Measurements from ENCODE around the gene TRIM2.

TRIM2 gene

DNA sequence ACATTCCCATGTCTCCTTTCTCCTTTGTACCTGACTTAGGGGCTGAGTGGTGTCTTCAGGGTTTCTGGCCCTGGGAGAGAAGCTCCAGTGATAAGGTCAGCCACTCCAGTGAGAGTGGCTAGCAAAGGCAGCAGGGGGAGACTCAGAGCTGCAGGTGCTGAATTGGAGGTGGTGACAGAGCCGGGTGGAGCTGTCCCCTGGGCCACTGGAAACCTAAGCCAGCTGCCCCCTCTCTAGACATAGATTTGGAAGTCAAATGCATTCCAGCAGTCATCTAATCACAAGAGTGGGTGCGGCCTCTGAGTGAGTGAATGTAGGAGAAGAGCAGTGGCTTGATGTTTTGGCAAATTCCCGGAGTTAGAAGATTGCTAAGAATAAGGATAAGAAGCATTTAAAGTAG lies 28.5 kb downstream of the TRIM2 start:
- Histone ChIP-seq H3K9me3 (ENCODE audit: control insufficient read depth in 2 of 2, low read length in 2 of 2) (no peaks in the 10 kb centered on the region), H3K4me1 (ENCODE audit: control insufficient read depth in 2 of 2, insufficient read depth in 2 of 2, low read length in 2 of 2) (peaks cover 19 to 25% of the 10 kb centered on the region in 2 donors), H3K36me3 (ENCODE audit: control insufficient read depth in 2 of 2, insufficient read depth in 2 of 2, low read length in 2 of 2) (peaks cover 2 to 3% of the 10 kb centered on the region in 2 donors), H3K27ac (ENCODE audit: low read depth in 2 of 2, low read length in 2 of 2) (peak overlapping the region; percentile 32 to 66), H3K4me3 (ENCODE audit: low read length in 2 of 2) (no peak overlapping the region), H3K9ac (ENCODE audit: low read depth in 1 of 2, low read length in 2 of 2) (peak overlapping the region in 1 of 2 donors; percentile 26), H3K27me3 (ENCODE audit: control insufficient read depth in 2 of 2, insufficient read depth in 2 of 2, low read length in 2 of 2) (no peaks in the 10 kb centered on the region)

GRCh38 chr4:153233761-153234371 lies 29.6 kb downstream of the TRIM2 start:
- Histone ChIP-seq H3K9ac (ENCODE audit: low read depth in 1 of 2, low read length in 2 of 2) (no peak overlapping the region), H3K27ac (ENCODE audit: low read depth in 2 of 2, low read length in 2 of 2) (peak overlapping the region; percentile 32 to 66), H3K9me3 (ENCODE audit: control insufficient read depth in 2 of 2, low read length in 2 of 2) (no peaks in the 10 kb centered on the region), H3K36me3 (ENCODE audit: control insufficient read depth in 2 of 2, insufficient read depth in 2 of 2, low read length in 2 of 2) (peaks cover 0 to 3% of the 10 kb centered on the region in 2 donors), H3K4me3 (ENCODE audit: low read length in 2 of 2) (no peak overlapping the region), H3K4me1 (ENCODE audit: control insufficient read depth in 2 of 2, insufficient read depth in 2 of 2, low read length in 2 of 2) (peaks cover 19 to 25% of the 10 kb centered on the region in 2 donors), H3K27me3 (ENCODE audit: control insufficient read depth in 2 of 2, insufficient read depth in 2 of 2, low read length in 2 of 2) (no peaks in the 10 kb centered on the region)

DNA sequence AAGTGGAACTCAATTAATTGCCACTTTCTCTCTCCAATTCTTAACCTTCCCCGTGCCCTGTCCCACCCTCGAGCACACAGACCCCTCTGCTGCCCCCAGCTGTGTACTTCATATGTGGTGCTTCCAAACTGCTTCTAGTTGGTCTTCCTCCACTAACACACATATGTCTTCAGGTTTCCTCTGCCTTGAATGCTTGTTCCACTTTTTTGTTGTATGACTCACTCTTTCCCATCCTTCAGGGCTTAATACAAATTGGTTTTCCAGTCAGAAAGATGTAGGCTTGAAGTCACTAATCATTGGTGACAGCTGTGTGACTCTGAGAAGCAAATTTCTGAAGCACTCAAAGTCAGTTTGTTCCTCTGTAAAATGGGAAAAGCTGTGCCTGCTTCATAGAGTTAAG lies 30.6 kb downstream of the TRIM2 start:
- peak overlapping the region in 1 of 2 donors; percentile 6 for H3K27ac ChIP-seq (ENCODE audit: low read depth in 2 of 2, low read length in 2 of 2)
- no peak overlapping the region for H3K9ac ChIP-seq (ENCODE audit: low read depth in 1 of 2, low read length in 2 of 2)
- no peaks in the 10 kb centered on the region for H3K27me3 ChIP-seq (ENCODE audit: control insufficient read depth in 2 of 2, insufficient read depth in 2 of 2, low read length in 2 of 2)
- no peak overlapping the region for H3K4me3 ChIP-seq (ENCODE audit: low read length in 2 of 2)
- H3K9me3 ChIP-seq (ENCODE audit: control insufficient read depth in 2 of 2, low read length in 2 of 2) = no peaks in the 10 kb centered on the region
- H3K36me3 ChIP-seq (ENCODE audit: control insufficient read depth in 2 of 2, insufficient read depth in 2 of 2, low read length in 2 of 2) = peaks cover 0 to 3% of the 10 kb centered on the region in 2 donors
- peaks cover 19 to 25% of the 10 kb centered on the region in 2 donors for H3K4me1 ChIP-seq (ENCODE audit: control insufficient read depth in 2 of 2, insufficient read depth in 2 of 2, low read length in 2 of 2)

DNA sequence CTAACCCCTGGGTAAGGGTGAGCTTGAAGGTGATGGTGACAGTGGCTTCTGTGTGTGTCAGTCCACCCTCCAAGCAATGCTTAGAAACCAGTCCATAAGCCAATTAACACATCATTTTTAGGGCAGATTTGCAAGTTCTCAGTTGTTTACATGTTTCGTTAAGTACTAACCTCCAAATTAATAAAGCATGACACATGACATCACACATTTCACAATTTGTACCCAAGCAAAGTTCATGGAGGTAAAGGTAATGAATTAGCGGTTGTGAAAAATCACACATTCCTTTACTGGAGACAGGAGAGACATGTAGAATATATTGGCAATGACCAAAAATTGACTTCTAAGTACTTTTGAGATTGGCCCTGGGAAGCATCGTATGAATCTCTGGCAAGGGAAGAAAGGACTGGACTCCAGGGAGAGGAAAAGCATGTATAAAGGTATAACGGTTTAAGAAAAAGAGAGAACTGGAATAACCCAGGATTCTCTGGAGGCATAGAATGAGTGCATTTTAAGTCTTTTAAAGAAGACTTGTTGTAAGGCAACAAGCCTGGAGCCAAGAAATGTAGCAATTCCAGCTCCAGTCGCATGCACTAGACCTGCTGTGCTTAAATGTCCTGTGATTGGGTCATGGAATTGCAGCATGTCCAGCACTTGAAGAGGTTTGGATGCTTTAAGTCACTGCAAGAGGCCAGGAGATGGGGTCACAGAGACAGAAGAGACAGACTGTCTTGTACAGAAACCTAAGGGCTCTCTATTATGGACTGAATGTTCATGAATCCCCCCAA lies 34.1 kb downstream of the TRIM2 start:
- Histone ChIP-seq H3K4me1 (ENCODE audit: control insufficient read depth in 2 of 2, insufficient read depth in 2 of 2, low read length in 2 of 2) (peaks cover 33 to 39% of the 10 kb centered on the region in 2 donors), H3K36me3 (ENCODE audit: control insufficient read depth in 2 of 2, insufficient read depth in 2 of 2, low read length in 2 of 2) (peaks cover 0 to 5% of the 10 kb centered on the region in 2 donors), H3K27ac (ENCODE audit: low read depth in 2 of 2, low read length in 2 of 2) (no peak overlapping the region), H3K4me3 (ENCODE audit: low read length in 2 of 2) (no peak overlapping the region), H3K9ac (ENCODE audit: low read depth in 1 of 2, low read length in 2 of 2) (no peak overlapping the region), H3K27me3 (ENCODE audit: control insufficient read depth in 2 of 2, insufficient read depth in 2 of 2, low read length in 2 of 2) (no peaks in the 10 kb centered on the region), H3K9me3 (ENCODE audit: control insufficient read depth in 2 of 2, low read length in 2 of 2) (no peaks in the 10 kb centered on the region)

- Histone ChIP-seq H3K4me3 (ENCODE audit: low read length in 2 of 2) (no peak overlapping the region), H3K9me3 (ENCODE audit: control insufficient read depth in 2 of 2, low read length in 2 of 2) (no peaks in the 10 kb centered on the region), H3K27ac (ENCODE audit: low read depth in 2 of 2, low read length in 2 of 2) (no peak overlapping the region), H3K9ac (ENCODE audit: low read depth in 1 of 2, low read length in 2 of 2) (no peak overlapping the region), H3K36me3 (ENCODE audit: control insufficient read depth in 2 of 2, insufficient read depth in 2 of 2, low read length in 2 of 2) (peaks cover 0 to 5% of the 10 kb centered on the region in 2 donors), H3K4me1 (ENCODE audit: control insufficient read depth in 2 of 2, insufficient read depth in 2 of 2, low read length in 2 of 2) (peaks cover 25 to 35% of the 10 kb centered on the region in 2 donors), H3K27me3 (ENCODE audit: control insufficient read depth in 2 of 2, insufficient read depth in 2 of 2, low read length in 2 of 2) (no peaks in the 10 kb centered on the region)
Measured at GRCh38 chr4:153239409-153239808, 35.2 kb downstream of the TRIM2 start.

DNA sequence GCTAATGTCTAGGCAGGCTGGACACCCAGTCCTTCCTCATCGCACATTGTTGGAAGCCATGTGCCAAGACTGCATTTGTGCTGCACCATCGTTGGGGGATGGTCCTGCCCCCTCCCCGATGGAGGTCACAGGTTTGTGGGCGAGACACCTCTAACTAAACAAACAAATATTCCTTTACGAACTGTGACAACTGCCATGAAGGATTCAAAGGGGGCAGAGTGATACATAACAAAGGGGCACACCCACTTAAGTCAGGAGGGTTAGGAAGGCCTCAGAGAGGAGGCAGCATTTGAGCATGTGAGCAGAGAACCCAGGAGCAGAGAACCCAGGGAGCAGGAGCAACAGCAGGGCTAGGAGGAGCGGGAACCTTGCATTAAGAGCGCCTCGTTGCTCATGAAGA lies 37.1 kb downstream of the TRIM2 start:
- peak overlapping the region in 1 of 2 donors; percentile 15 for H3K9ac ChIP-seq (ENCODE audit: low read depth in 1 of 2, low read length in 2 of 2)
- peaks cover 26 to 46% of the 10 kb centered on the region in 2 donors for H3K4me1 ChIP-seq (ENCODE audit: control insufficient read depth in 2 of 2, insufficient read depth in 2 of 2, low read length in 2 of 2)
- no peak overlapping the region for H3K4me3 ChIP-seq (ENCODE audit: low read length in 2 of 2)
- H3K27me3 ChIP-seq (ENCODE audit: control insufficient read depth in 2 of 2, insufficient read depth in 2 of 2, low read length in 2 of 2) = no peaks in the 10 kb centered on the region
- peaks cover 0 to 2% of the 10 kb centered on the region in 2 donors for H3K36me3 ChIP-seq (ENCODE audit: control insufficient read depth in 2 of 2, insufficient read depth in 2 of 2, low read length in 2 of 2)
- H3K27ac ChIP-seq (ENCODE audit: low read depth in 2 of 2, low read length in 2 of 2) = peak overlapping the region; percentile 71 to 79
- no peaks in the 10 kb centered on the region for H3K9me3 ChIP-seq (ENCODE audit: control insufficient read depth in 2 of 2, low read length in 2 of 2)

- H3K9ac ChIP-seq (ENCODE audit: low read depth in 1 of 2, low read length in 2 of 2) = peak overlapping the region in 1 of 2 donors; percentile 59
- H3K4me3 ChIP-seq (ENCODE audit: low read length in 2 of 2) = peak overlapping the region; percentile 4 to 9
- peaks cover 35 to 55% of the 10 kb centered on the region in 2 donors for H3K4me1 ChIP-seq (ENCODE audit: control insufficient read depth in 2 of 2, insufficient read depth in 2 of 2, low read length in 2 of 2)
- no peaks in the 10 kb centered on the region for H3K9me3 ChIP-seq (ENCODE audit: control insufficient read depth in 2 of 2, low read length in 2 of 2)
- H3K27ac ChIP-seq (ENCODE audit: low read depth in 2 of 2, low read length in 2 of 2) = peak overlapping the region; percentile 71 to 79
- H3K27me3 ChIP-seq (ENCODE audit: control insufficient read depth in 2 of 2, insufficient read depth in 2 of 2, low read length in 2 of 2) = no peaks in the 10 kb centered on the region
- H3K36me3 ChIP-seq (ENCODE audit: control insufficient read depth in 2 of 2, insufficient read depth in 2 of 2, low read length in 2 of 2) = peaks cover 0 to 2% of the 10 kb centered on the region in 2 donors
Measured at GRCh38 chr4:153241970-153242838, 38.0 kb downstream of the TRIM2 start.

DNA sequence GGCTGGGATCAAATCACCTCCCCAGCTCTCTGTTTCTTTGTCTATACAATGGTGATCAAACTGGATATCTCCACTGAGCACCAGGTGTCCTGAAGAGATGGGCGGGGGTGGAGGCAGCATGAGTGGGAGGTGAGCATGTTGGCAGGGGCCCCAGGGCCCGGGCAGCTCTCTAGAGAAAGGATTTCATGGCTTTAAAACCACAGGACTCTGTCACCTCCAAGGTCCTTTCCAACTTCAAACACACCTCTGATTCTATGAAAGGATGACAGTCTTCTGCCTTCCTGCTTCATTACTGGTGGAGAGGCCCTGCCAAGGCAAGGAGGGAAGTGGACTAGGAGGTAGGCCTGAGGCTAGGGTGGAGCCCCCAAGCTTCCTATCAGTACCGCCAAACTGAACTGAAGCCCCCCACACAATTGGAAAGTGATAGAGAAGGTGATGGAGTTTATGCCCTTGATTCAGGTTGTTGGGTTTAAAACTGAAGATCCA lies 38.6 kb downstream of the TRIM2 start:
- H3K27ac ChIP-seq (ENCODE audit: low read depth in 2 of 2, low read length in 2 of 2) = peak overlapping the region; percentile 71 to 79
- peak overlapping the region in 1 of 2 donors; percentile 59 for H3K9ac ChIP-seq (ENCODE audit: low read depth in 1 of 2, low read length in 2 of 2)
- H3K4me1 ChIP-seq (ENCODE audit: control insufficient read depth in 2 of 2, insufficient read depth in 2 of 2, low read length in 2 of 2) = peaks cover 35 to 61% of the 10 kb centered on the region in 2 donors
- H3K36me3 ChIP-seq (ENCODE audit: control insufficient read depth in 2 of 2, insufficient read depth in 2 of 2, low read length in 2 of 2) = peaks cover 0 to 2% of the 10 kb centered on the region in 2 donors
- H3K4me3 ChIP-seq (ENCODE audit: low read length in 2 of 2) = peak overlapping the region in 1 of 2 donors; percentile 4
- H3K27me3 ChIP-seq (ENCODE audit: control insufficient read depth in 2 of 2, insufficient read depth in 2 of 2, low read length in 2 of 2) = no peaks in the 10 kb centered on the region
- H3K9me3 ChIP-seq (ENCODE audit: control insufficient read depth in 2 of 2, low read length in 2 of 2) = no peaks in the 10 kb centered on the region

DNA sequence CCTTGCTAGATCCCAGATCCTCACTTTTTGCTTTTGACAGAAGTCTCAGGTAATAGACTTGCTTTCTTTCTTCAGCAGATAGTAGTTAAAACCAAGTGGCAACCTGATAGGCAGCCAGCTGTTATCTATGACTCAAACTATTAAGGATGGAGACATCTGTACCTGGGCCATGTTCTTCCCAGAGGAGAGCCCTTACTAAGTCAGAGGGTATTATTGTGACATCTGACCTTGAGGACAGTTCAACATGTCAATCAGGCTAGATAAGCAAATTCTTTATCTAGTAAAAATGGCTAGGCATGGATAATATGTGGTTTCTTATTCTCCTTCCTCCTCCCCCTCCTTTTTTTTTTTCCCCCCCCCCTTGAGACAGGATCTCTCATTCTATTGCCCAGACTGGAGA lies 39.2 kb downstream of the TRIM2 start:
- peak overlapping the region in 1 of 2 donors; percentile 59 for H3K9ac ChIP-seq (ENCODE audit: low read depth in 1 of 2, low read length in 2 of 2)
- H3K9me3 ChIP-seq (ENCODE audit: control insufficient read depth in 2 of 2, low read length in 2 of 2) = no peaks in the 10 kb centered on the region
- no peaks in the 10 kb centered on the region for H3K27me3 ChIP-seq (ENCODE audit: control insufficient read depth in 2 of 2, insufficient read depth in 2 of 2, low read length in 2 of 2)
- H3K4me3 ChIP-seq (ENCODE audit: low read length in 2 of 2) = no peak overlapping the region
- H3K27ac ChIP-seq (ENCODE audit: low read depth in 2 of 2, low read length in 2 of 2) = peak overlapping the region; percentile 71 to 79
- peaks cover 38 to 67% of the 10 kb centered on the region in 2 donors for H3K4me1 ChIP-seq (ENCODE audit: control insufficient read depth in 2 of 2, insufficient read depth in 2 of 2, low read length in 2 of 2)
- peaks cover 0 to 2% of the 10 kb centered on the region in 2 donors for H3K36me3 ChIP-seq (ENCODE audit: control insufficient read depth in 2 of 2, insufficient read depth in 2 of 2, low read length in 2 of 2)

Measured in mucosa of rectum (tissue), 2 donors.